ENCODE data around the gene ANKRD27.

ANKRD27 gene

GRCh38 chr19:32688311-32688710, 13.3 kb upstream of the ANKRD27 start:
- no peak overlapping the region for H3K4me2 ChIP-seq (ENCODE audit: insufficient read depth, low read length)
- no peak overlapping the region for H3K27ac ChIP-seq (ENCODE audit: low read length)
- TF ChIP-seq CTCF (IDR thresholded peaks at IDR 0.05; ENCODE audit: borderline replicate concordance, extremely low read depth, low read length, poor library complexity, severe bottlenecking): no peak
- TF ChIP-seq EZH2 (IDR thresholded peaks at IDR 0.05; ENCODE audit: borderline replicate concordance, low read depth, low read length, severe bottlenecking): no peak
- peaks cover 2% of the 10 kb centered on the region for H3K9me3 ChIP-seq (ENCODE audit: insufficient read depth, low read length, severe bottlenecking)
- ATAC-seq (ENCODE audit: insufficient read depth, low read depth) (no peak), DNase-seq (no peak)
- no peak overlapping the region for H3K4me3 ChIP-seq (ENCODE audit: low read depth in 1 of 2, low read length in 2 of 2)
- H3K27me3 ChIP-seq (ENCODE audit: insufficient read depth, low read length, poor library complexity): no peaks in the 10 kb centered on the region
- peaks cover 8% of the 10 kb centered on the region; the same call in 1 of the 2 replicates for H3K36me3 ChIP-seq (ENCODE audit: insufficient read depth, low read length)
- no peak overlapping the region for H2AFZ ChIP-seq (ENCODE audit: low read depth, low read length)
- H4K20me1 ChIP-seq (ENCODE audit: insufficient read depth, low read length): peaks cover 3% of the 10 kb centered on the region; the same call in 1 of the 2 replicates
- H3K79me2 ChIP-seq (ENCODE audit: insufficient read depth, low read length): peaks cover 23% of the 10 kb centered on the region
- peaks cover 25% of the 10 kb centered on the region for H3K4me1 ChIP-seq (ENCODE audit: insufficient read depth, low read length)
- H3K9ac ChIP-seq (ENCODE audit: low read depth, low read length): no peak overlapping the region

GRCh38 chr19:32687681-32688080, 12.7 kb upstream of the ANKRD27 start:
- DNase-seq: no peak
- Histone ChIP-seq H3K27ac (ENCODE audit: low read length) (no peak overlapping the region), H3K36me3 (ENCODE audit: insufficient read depth, low read length) (peaks cover 4% of the 10 kb centered on the region; the same call in 1 of the 2 replicates)

GRCh38 chr19:32686847-32687475, 12.0 kb upstream of the ANKRD27 start:
- DNase-seq (no peak), ATAC-seq (ENCODE audit: insufficient read depth, low read depth) (no peak)
- H3K27me3 ChIP-seq (ENCODE audit: insufficient read depth, low read length, poor library complexity): no peaks in the 10 kb centered on the region
- no peaks in the 10 kb centered on the region; the same call in 1 of the 2 replicates for H3K36me3 ChIP-seq (ENCODE audit: insufficient read depth, low read length)
- no peak overlapping the region for H3K4me3 ChIP-seq (ENCODE audit: low read depth in 1 of 2, low read length in 2 of 2)
- H3K4me1 ChIP-seq (ENCODE audit: insufficient read depth, low read length): peaks cover 12% of the 10 kb centered on the region
- no peak overlapping the region for H3K4me2 ChIP-seq (ENCODE audit: insufficient read depth, low read length)
- no peaks in the 10 kb centered on the region for H3K9me3 ChIP-seq (ENCODE audit: insufficient read depth, low read length, severe bottlenecking)
- H4K20me1 ChIP-seq (ENCODE audit: insufficient read depth, low read length): no peaks in the 10 kb centered on the region; the same call in 1 of the 2 replicates
- H3K27ac ChIP-seq (ENCODE audit: low read length): no peak overlapping the region
- H2AFZ ChIP-seq (ENCODE audit: low read depth, low read length): no peak overlapping the region
- H3K9ac ChIP-seq (ENCODE audit: low read depth, low read length): no peak overlapping the region
- TF ChIP-seq EZH2 (IDR thresholded peaks at IDR 0.05; ENCODE audit: borderline replicate concordance, low read depth, low read length, severe bottlenecking): no peak
- no peak for TF ChIP-seq CTCF (IDR thresholded peaks at IDR 0.05; ENCODE audit: borderline replicate concordance, extremely low read depth, low read length, poor library complexity, severe bottlenecking)
- H3K79me2 ChIP-seq (ENCODE audit: insufficient read depth, low read length): peaks cover 9% of the 10 kb centered on the region

More at GRCh38 chr19:32687681-32688080, 12.7 kb upstream of the ANKRD27 start:
- Histone ChIP-seq H3K9ac (ENCODE audit: low read depth, low read length) (no peak overlapping the region), H4K20me1 (ENCODE audit: insufficient read depth, low read length) (peaks cover 3% of the 10 kb centered on the region; the same call in 1 of the 2 replicates), H3K4me1 (ENCODE audit: insufficient read depth, low read length) (peaks cover 19% of the 10 kb centered on the region), H3K9me3 (ENCODE audit: insufficient read depth, low read length, severe bottlenecking) (no peaks in the 10 kb centered on the region), H3K4me3 (ENCODE audit: low read depth in 1 of 2, low read length in 2 of 2) (no peak overlapping the region), H3K4me2 (ENCODE audit: insufficient read depth, low read length) (no peak overlapping the region), H2AFZ (ENCODE audit: low read depth, low read length) (no peak overlapping the region), H3K79me2 (ENCODE audit: insufficient read depth, low read length) (peaks cover 17% of the 10 kb centered on the region), H3K27me3 (ENCODE audit: insufficient read depth, low read length, poor library complexity) (no peaks in the 10 kb centered on the region)
- no peak for ATAC-seq (ENCODE audit: insufficient read depth, low read depth)
- TF ChIP-seq EZH2 (IDR thresholded peaks at IDR 0.05; ENCODE audit: borderline replicate concordance, low read depth, low read length, severe bottlenecking) (no peak), CTCF (IDR thresholded peaks at IDR 0.05; ENCODE audit: borderline replicate concordance, extremely low read depth, low read length, poor library complexity, severe bottlenecking) (no peak)

Data from DND-41 (cell line).